Measurements from ENCODE around the gene RGS9. TPM values are rescaled to one million over a fixed set of nuclear protein-coding genes. Genes with fewer than 3 reads are reported as not detected.

Gene RGS9
- total and polyA plus RNA-seq, 8 donors, result 1.2 to 13.9 (median 3.4) TPM

- no peaks in the 10 kb centered on the region for H3K9me3 ChIP-seq
- H3K27me3 ChIP-seq, result no peaks in the 10 kb centered on the region
- H3K4me3 ChIP-seq, result no peak overlapping the region
- DNase-seq, result no peak
- WGBS, 2 donors, result 76 to 79% methylated on average over 3 of the region's 3 CpGs
- H3K36me3 ChIP-seq, result no peaks in the 10 kb centered on the region
- H3K27ac ChIP-seq, result no peak overlapping the region
- FAIRE-seq, result no peak
- intact Hi-C loops (cut with DNase I), result no loop called here
- TF ChIP-seq, protein P1, sequence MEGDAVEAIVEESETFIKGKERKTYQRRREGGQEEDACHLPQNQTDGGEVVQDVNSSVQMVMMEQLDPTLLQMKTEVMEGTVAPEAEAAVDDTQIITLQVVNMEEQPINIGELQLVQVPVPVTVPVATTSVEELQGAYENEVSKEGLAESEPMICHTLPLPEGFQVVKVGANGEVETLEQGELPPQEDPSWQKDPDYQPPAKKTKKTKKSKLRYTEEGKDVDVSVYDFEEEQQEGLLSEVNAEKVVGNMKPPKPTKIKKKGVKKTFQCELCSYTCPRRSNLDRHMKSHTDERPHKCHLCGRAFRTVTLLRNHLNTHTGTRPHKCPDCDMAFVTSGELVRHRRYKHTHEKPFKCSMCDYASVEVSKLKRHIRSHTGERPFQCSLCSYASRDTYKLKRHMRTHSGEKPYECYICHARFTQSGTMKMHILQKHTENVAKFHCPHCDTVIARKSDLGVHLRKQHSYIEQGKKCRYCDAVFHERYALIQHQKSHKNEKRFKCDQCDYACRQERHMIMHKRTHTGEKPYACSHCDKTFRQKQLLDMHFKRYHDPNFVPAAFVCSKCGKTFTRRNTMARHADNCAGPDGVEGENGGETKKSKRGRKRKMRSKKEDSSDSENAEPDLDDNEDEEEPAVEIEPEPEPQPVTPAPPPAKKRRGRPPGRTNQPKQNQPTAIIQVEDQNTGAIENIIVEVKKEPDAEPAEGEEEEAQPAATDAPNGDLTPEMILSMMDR (IDR thresholded peaks at IDR 0.05), result no peak
- no peak for ATAC-seq
- H3K4me1 ChIP-seq, result no peaks in the 10 kb centered on the region
These were observed 85.1 kb downstream of the RGS9 start for GRCh38 chr17:65222214-65222738.

DNA sequence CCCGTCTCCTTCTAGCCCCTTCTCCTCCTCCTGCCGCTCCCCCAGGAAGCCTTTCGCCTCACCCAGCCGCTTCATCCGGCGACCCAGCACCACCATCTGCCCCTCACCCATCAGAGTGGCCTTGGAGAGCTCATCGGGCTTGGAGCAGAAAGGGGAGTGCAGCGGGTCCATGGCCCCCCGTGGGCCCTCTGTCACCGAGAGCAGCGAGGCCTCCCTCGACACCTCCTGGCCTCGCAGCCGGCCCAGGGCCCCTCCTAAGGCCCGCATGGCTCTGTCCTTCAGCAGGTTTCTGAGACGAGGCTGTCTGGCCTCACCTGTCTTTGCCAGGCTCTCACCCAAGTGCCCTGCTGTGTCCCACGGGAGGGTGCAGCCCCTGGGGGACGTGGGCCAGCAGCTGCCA is 87.9 kb downstream of the RGS9 start:
- H3K4me3 ChIP-seq, result no peak overlapping the region
- H3K4me1 ChIP-seq, result no peaks in the 10 kb centered on the region
- TF ChIP-seq, protein P1 (IDR thresholded peaks at IDR 0.05), result no peak
- DNase-seq (no peak), FAIRE-seq (no peak), ATAC-seq (no peak)
- no peaks in the 10 kb centered on the region for H3K36me3 ChIP-seq
- 77 to 82% methylated on average over 18 of the region's 18 CpGs for whole genome bisulfite sequencing, 2 donors
- H3K27ac ChIP-seq, result no peak overlapping the region
- no peaks in the 10 kb centered on the region for H3K9me3 ChIP-seq
- H3K27me3 ChIP-seq, result no peaks in the 10 kb centered on the region
- intact Hi-C loops (cut with DNase I), result no loop called here

- no peak overlapping the region for H3K27ac ChIP-seq
- DNase-seq (no peak), FAIRE-seq (no peak), ATAC-seq (no peak)
- H3K4me3 ChIP-seq, result no peak overlapping the region
- no peaks in the 10 kb centered on the region for H3K9me3 ChIP-seq
- H3K4me1 ChIP-seq, result no peaks in the 10 kb centered on the region
- intact Hi-C loops (cut with DNase I), result no loop called here
- TF ChIP-seq, protein P1 (IDR thresholded peaks at IDR 0.05), result no peak
- no peaks in the 10 kb centered on the region for H3K27me3 ChIP-seq
- H3K36me3 ChIP-seq, result no peaks in the 10 kb centered on the region
- 43 to 48% methylated on average over 4 of the region's 4 CpGs for WGBS, 2 donors
These were observed 89.1 kb downstream of the RGS9 start for GRCh38 chr17:65226227-65226626.

GRCh38 chr17:65227637-65228036 is 90.5 kb downstream of the RGS9 start:
- Histone ChIP-seq H3K4me1 (no peaks in the 10 kb centered on the region), H3K27me3 (no peaks in the 10 kb centered on the region), H3K9me3 (no peaks in the 10 kb centered on the region), H3K4me3 (no peak overlapping the region), H3K27ac (no peak overlapping the region), H3K36me3 (no peaks in the 10 kb centered on the region)
- TF ChIP-seq, protein P1 (IDR thresholded peaks at IDR 0.05), result no peak
- WGBS, 2 donors, result 42 to 58% methylated on average over 4 of the region's 4 CpGs
- no peak for FAIRE-seq
- intact Hi-C loops (cut with DNase I), result no loop called here
- DNase-seq, result no peak
- ATAC-seq, result no peak

DNA sequence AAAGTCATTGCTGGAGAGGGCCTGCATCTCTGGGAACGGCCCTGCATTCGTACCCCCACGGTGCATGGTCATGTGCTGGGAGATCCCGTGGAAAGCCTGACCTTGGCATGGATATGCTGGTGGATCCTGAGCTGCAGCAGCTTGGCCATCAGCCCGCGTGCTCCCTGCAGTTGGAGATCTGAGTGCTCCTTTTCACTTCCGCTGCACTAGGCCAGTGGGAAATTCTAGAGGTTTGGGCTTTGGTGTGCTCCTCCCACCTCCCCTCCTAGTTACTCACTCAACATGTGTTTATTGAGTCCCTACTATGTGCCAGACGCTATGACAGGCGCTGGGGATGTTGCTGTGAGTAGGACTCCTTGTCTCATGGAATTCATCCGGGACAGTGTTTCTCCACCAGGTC is 91.1 kb downstream of the RGS9 start:
- TF ChIP-seq, protein P1 (IDR thresholded peaks at IDR 0.05), result no peak
- intact Hi-C loops (cut with DNase I), result no loop called here
- H3K27ac ChIP-seq, result no peak overlapping the region

More for the DNA sequence above, 91.1 kb downstream of the RGS9 start:
- DNase-seq (no peak), FAIRE-seq (no peak), ATAC-seq (no peak)
- no peaks in the 10 kb centered on the region for H3K9me3 ChIP-seq
- H3K36me3 ChIP-seq, result no peaks in the 10 kb centered on the region
- no peaks in the 10 kb centered on the region for H3K27me3 ChIP-seq
- H3K4me1 ChIP-seq, result no peaks in the 10 kb centered on the region
- no peak overlapping the region for H3K4me3 ChIP-seq
- 60 to 69% methylated on average over 10 of the region's 10 CpGs for WGBS, 2 donors

Data from pancreas (tissue), 10 donors.